ENCODE data around the gene SPG7. TPM values are rescaled to one million over a fixed set of nuclear protein-coding genes. Genes with fewer than 3 reads are reported as not detected.

The SPG7 gene
- polyA plus RNA-seq, 1 donor from 2014 or later: 216 TPM

- H3K9ac ChIP-seq (ENCODE audit: low read length): no peak overlapping the region
- no peaks in the 10 kb centered on the region for H3K9me3 ChIP-seq (ENCODE audit: low read length)
- no peaks in the 10 kb centered on the region for H4K20me1 ChIP-seq (ENCODE audit: insufficient read depth)
- H3K4me2 ChIP-seq (ENCODE audit: low read length): no peak overlapping the region
- H3K27me3 ChIP-seq (ENCODE audit: insufficient read depth, low read depth, low read length): no peaks in the 10 kb centered on the region
- H3K27ac ChIP-seq (ENCODE audit: low read length): no peak overlapping the region
- no peak overlapping the region for H2AFZ ChIP-seq (ENCODE audit: low read depth, low read length)
- TF ChIP-seq EP300 (conservative IDR thresholded peaks at IDR 0.05; ENCODE audit: poor library complexity, severe bottlenecking): no peak
- no peak for TF ChIP-seq POLR2AphosphoS5 (IDR thresholded peaks at IDR 0.05)
- TF ChIP-seq MXI1 (conservative IDR thresholded peaks at IDR 0.05; ENCODE audit: poor library complexity, severe bottlenecking): no peak
- no peak for TF ChIP-seq SMC3 (conservative IDR thresholded peaks at IDR 0.05; ENCODE audit: poor library complexity)
- TF ChIP-seq EZH2 (IDR thresholded peaks at IDR 0.05; ENCODE audit: borderline replicate concordance, insufficient read depth, low read length, poor library complexity, severe bottlenecking): no peak
- no peak for TF ChIP-seq RAD21 (conservative IDR thresholded peaks at IDR 0.05)
- TF ChIP-seq, protein P1, sequence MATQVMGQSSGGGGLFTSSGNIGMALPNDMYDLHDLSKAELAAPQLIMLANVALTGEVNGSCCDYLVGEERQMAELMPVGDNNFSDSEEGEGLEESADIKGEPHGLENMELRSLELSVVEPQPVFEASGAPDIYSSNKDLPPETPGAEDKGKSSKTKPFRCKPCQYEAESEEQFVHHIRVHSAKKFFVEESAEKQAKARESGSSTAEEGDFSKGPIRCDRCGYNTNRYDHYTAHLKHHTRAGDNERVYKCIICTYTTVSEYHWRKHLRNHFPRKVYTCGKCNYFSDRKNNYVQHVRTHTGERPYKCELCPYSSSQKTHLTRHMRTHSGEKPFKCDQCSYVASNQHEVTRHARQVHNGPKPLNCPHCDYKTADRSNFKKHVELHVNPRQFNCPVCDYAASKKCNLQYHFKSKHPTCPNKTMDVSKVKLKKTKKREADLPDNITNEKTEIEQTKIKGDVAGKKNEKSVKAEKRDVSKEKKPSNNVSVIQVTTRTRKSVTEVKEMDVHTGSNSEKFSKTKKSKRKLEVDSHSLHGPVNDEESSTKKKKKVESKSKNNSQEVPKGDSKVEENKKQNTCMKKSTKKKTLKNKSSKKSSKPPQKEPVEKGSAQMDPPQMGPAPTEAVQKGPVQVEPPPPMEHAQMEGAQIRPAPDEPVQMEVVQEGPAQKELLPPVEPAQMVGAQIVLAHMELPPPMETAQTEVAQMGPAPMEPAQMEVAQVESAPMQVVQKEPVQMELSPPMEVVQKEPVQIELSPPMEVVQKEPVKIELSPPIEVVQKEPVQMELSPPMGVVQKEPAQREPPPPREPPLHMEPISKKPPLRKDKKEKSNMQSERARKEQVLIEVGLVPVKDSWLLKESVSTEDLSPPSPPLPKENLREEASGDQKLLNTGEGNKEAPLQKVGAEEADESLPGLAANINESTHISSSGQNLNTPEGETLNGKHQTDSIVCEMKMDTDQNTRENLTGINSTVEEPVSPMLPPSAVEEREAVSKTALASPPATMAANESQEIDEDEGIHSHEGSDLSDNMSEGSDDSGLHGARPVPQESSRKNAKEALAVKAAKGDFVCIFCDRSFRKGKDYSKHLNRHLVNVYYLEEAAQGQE (IDR thresholded peaks at IDR 0.05; ENCODE audit: borderline replicate concordance): no peak
- no peak for TF ChIP-seq CTCF (IDR thresholded peaks at IDR 0.05; ENCODE audit: poor library complexity, severe bottlenecking)
- TF ChIP-seq TAF1 (IDR thresholded peaks at IDR 0.05; ENCODE audit: low read depth): no peak
- H3F3A ChIP-seq (ENCODE audit: insufficient read depth, low read length, poor library complexity, severe bottlenecking): peaks cover under 1% of the 10 kb centered on the region
- no peaks in the 10 kb centered on the region for H3K9me2 ChIP-seq (ENCODE audit: insufficient read depth, low read length)
- no peaks in the 10 kb centered on the region for H3K36me3 ChIP-seq (ENCODE audit: insufficient read depth, low read length)
- no peak overlapping the region for H3K4me3 ChIP-seq (ENCODE audit: low read length)
- no peaks in the 10 kb centered on the region for H3K79me2 ChIP-seq (replicated peaks; ENCODE audit: insufficient read depth, low read length)
Observed at GRCh38 chr16:89502081-89502843, 5.9 kb upstream of the SPG7 start.

GRCh38 chr16:89504091-89504490 is 4.1 kb upstream of the SPG7 start:
- Histone ChIP-seq H3K4me3 (ENCODE audit: low read length) (no peak overlapping the region), H3K4me2 (ENCODE audit: low read length) (no peak overlapping the region), H3K79me2 (replicated peaks; ENCODE audit: insufficient read depth, low read length) (peaks cover 7% of the 10 kb centered on the region), H3K27ac (ENCODE audit: low read length) (no peak overlapping the region), H3K9me3 (ENCODE audit: low read length) (no peaks in the 10 kb centered on the region), H3K36me3 (ENCODE audit: insufficient read depth, low read length) (no peaks in the 10 kb centered on the region), H2AFZ (ENCODE audit: low read depth, low read length) (no peak overlapping the region), H3K27me3 (ENCODE audit: insufficient read depth, low read depth, low read length) (no peaks in the 10 kb centered on the region), H3K9me2 (ENCODE audit: insufficient read depth, low read length) (no peaks in the 10 kb centered on the region), H4K20me1 (ENCODE audit: insufficient read depth) (no peaks in the 10 kb centered on the region), H3K9ac (ENCODE audit: low read length) (no peak overlapping the region), H3F3A (ENCODE audit: insufficient read depth, low read length, poor library complexity, severe bottlenecking) (peaks cover 3% of the 10 kb centered on the region)
- TF ChIP-seq, protein P1 (IDR thresholded peaks at IDR 0.05; ENCODE audit: borderline replicate concordance): no peak
- TF ChIP-seq EP300 (conservative IDR thresholded peaks at IDR 0.05; ENCODE audit: poor library complexity, severe bottlenecking): no peak
- TF ChIP-seq SMC3 (conservative IDR thresholded peaks at IDR 0.05; ENCODE audit: poor library complexity): no peak
- TF ChIP-seq MXI1 (conservative IDR thresholded peaks at IDR 0.05; ENCODE audit: poor library complexity, severe bottlenecking): no peak
- no peak for TF ChIP-seq POLR2AphosphoS5 (IDR thresholded peaks at IDR 0.05)
- no peak for TF ChIP-seq CTCF (IDR thresholded peaks at IDR 0.05; ENCODE audit: poor library complexity, severe bottlenecking)
- no peak for TF ChIP-seq EZH2 (IDR thresholded peaks at IDR 0.05; ENCODE audit: borderline replicate concordance, insufficient read depth, low read length, poor library complexity, severe bottlenecking)
- no peak for TF ChIP-seq RAD21 (conservative IDR thresholded peaks at IDR 0.05)
- no peak for TF ChIP-seq TAF1 (IDR thresholded peaks at IDR 0.05; ENCODE audit: low read depth)

Measured in neural cell (in vitro differentiated cells).